Measurements from ENCODE around the gene MMRN2.

GRCh38 chr10:86962981-86963310 lies 5.5 kb upstream of the MMRN2 start:
- TF ChIP-seq CTCF (IDR thresholded peaks at IDR 0.05) (no peak), JUND (IDR thresholded peaks at IDR 0.05) (no peak), RFX5 (IDR thresholded peaks at IDR 0.05; ENCODE audit: low read length) (no peak), REST (IDR thresholded peaks at IDR 0.05; ENCODE audit: low read depth, low read length) (no peak), RAD21 (IDR thresholded peaks at IDR 0.05; ENCODE audit: low read length) (no peak), POLR2AphosphoS5 (IDR thresholded peaks at IDR 0.05; ENCODE audit: low read depth, low read length) (no peak), SMC3 (IDR thresholded peaks at IDR 0.05; ENCODE audit: low read depth, low read length) (no peak), GABPA (IDR thresholded peaks at IDR 0.05; ENCODE audit: low read depth) (no peak), TCF12 (IDR thresholded peaks at IDR 0.05) (no peak), TAF1 (IDR thresholded peaks at IDR 0.05; ENCODE audit: borderline replicate concordance, low read depth, low read length) (no peak), SIN3A (IDR thresholded peaks at IDR 0.05; ENCODE audit: borderline replicate concordance, low read depth, low read length) (no peak), MXI1 (IDR thresholded peaks at IDR 0.05; ENCODE audit: low read depth, low read length) (no peak)
